HG02610 (cell line): Measurements from ENCODE around the gene VPS13D.
"Not testable (repeated sequence)": the region's sequence is repeated elsewhere in the genome, so short reads cannot be mapped to it uniquely, and the experiment has no call there.

Experiments used
- ATAC-seq: cut with Tn5 transposase; IDR thresholded peaks from one replicate; pipeline ENCODE4 v1.9.1; 2021; ENCODE audit warnings: mild to moderate bottlenecking, moderate library complexity; ENCODE audit not compliant: unreplicated experiment

VPS13D gene

DNA sequence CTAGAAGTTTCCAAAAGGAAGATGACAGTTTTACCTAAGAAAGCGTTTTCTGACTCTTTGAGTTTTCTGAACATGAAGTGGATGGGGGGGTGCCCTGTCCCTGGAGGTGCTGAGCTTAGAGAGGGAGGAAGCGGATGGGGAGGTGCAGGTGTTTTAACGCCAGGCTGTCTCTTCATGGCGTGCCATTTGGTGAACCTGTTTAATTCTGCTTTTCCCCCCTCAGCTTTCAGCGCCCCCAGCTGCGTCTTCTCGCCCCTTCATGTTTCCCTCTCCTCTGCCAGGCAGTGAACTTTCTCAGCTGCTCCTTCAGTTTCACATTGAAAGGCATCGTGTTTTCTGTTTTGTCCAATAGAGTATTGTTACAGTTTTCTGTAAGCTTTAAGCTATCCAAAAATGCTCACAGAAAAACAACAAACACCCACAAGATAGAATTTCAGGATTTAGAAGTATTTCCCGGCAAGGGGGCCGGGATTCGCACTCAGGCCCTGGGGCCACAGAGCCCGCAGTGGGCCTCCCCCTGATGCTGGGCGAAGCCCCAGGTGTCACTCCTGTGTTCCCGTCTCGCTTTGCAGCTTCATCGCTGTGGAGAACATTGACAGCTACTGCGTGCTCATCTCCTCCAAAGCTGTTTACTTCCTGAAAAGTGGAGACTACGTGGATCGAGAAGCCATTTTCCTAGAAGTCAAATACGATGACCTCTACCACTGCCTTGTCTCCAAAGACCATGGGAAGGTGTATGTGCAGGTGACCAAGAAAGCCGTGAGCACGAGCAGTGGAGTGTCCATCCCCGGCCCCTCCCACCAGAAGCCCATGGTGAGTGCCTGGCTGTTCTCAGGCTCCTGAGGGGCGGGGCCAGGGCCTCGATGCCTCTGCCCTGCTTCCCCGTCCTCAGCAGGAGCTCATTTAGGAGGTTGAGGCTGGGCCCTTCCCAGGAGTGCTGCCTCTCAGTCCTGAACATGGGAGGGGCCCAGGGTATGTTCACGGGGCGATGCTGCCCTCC lies 276.8 kb downstream of the VPS13D start:
- no peak for ATAC-seq

DNA sequence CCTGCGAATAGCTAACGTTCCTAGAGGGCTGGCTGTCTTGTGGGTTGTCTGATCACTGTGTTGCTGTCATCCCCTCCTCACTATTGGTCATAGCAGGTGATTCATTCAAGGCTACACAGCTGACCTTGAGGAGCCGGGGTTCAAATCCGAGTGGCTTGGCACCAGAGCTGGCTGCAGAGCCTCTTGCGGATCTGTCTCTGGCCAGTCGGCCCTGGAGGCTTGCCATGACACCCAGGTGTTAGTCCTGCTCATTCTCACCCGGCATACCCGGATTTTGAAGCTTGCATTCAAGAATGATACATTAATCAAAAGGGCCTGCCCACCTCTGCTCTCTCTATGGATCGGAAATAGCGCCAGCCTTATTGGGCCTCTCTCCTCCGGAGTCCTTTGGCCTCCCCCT lies 277.8 kb downstream of the VPS13D start:
- no peak for ATAC-seq

GRCh38 chr1:12508849-12509248 lies 279.0 kb downstream of the VPS13D start:
- ATAC-seq: no peak

DNA sequence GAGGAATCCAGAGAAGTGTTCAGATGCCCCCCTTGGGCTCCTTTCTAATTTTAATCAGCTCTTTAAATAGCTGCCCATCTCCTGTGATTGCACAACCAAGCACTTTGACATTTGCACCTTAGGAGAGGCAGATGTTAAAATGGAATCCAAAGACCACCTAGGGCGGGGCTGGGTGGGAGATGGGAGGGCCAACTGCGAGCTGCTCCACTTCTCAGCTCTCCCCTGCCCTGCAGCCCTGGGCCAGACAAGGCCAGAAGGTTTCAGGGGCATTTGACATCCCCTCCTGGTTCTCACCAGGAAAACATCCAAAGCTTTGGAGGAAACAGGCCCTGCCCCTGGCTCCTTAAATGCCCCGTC lies 281.3 kb downstream of the VPS13D start:
- no peak for ATAC-seq

- ATAC-seq: no peak
These were observed 282.0 kb downstream of the VPS13D start for GRCh38 chr1:12511516-12512468.

DNA sequence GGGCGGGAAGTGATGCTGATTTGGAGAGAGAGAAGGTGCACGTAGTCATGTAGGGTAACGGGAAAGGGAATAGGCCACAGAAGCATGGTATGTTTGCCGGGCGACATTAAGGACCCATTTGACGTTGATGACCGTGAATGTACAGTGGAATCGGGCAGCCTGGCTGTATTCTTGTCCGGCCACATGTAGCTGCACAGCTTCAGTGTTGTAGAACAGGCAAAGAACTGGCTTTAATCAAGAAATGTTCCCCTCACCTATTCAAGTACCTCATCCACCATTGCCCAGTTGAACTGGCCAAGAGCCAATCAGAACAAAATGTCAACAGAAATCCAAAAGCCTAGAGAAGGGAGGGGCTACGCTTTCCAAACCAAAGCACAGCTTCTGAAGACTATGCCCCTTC lies 283.4 kb downstream of the VPS13D start:
- ATAC-seq: no peak

DNA sequence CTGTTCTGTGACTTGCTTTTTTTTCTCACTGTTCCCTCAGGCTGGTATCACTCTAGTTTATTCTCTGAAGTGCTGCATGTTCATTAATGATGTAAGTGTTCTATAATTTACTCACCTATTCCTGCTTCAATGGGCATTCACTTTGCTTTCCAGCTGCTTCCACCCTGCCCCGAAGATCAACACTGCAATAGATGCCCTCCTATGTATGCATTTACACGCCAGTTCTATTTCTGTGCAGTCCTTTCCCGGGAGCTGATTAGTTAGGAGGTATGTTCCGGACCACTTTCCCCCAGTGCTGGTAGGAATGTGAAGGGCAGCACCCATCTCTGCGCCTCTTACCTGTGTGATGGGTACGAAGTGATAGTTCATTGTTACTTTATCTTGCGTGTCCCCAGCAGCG lies 284.8 kb downstream of the VPS13D start:
- ATAC-seq: no peak

GRCh38 chr1:12515234-12515633 lies 285.4 kb downstream of the VPS13D start:
- no peak for ATAC-seq

- no peak for ATAC-seq
These were observed 286.9 kb downstream of the VPS13D start for GRCh38 chr1:12516741-12517140.

DNA sequence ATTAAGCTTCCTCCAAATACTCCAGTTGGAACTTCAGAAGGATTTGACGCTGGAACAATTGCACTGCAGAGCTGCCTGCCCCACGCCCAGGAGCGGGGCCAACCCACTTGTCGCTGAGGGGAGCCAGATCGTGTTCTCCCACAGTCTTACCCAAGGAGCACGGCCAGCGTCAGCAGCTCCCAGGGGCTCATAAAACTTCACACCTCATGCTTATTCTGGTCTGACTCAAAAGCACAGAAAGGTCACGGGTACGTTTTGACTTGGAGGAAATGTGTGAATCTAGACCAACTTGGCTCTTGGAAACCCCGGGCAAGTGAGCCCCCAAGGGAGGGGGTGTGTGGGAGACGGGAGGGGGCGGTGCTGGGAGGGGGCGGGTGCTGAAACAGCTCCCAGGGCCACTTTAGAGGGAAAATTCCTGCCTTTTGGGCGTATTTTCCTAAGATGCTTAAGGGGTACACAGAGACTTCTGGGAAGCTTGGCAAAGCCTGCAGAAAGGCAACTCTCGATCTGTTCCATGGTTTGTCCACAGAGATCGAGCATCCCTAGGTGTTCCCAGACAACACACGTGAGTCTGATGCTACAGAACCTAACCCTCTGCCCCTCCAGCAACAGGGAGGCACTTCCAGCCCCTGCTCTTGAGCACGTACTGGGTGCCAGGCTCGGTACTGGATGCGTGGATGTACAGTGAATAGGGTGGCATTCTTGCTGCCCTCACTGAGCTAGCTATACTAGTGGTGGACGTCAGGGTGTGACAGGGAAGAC lies 289.3 kb downstream of the VPS13D start:
- ATAC-seq: no peak

DNA sequence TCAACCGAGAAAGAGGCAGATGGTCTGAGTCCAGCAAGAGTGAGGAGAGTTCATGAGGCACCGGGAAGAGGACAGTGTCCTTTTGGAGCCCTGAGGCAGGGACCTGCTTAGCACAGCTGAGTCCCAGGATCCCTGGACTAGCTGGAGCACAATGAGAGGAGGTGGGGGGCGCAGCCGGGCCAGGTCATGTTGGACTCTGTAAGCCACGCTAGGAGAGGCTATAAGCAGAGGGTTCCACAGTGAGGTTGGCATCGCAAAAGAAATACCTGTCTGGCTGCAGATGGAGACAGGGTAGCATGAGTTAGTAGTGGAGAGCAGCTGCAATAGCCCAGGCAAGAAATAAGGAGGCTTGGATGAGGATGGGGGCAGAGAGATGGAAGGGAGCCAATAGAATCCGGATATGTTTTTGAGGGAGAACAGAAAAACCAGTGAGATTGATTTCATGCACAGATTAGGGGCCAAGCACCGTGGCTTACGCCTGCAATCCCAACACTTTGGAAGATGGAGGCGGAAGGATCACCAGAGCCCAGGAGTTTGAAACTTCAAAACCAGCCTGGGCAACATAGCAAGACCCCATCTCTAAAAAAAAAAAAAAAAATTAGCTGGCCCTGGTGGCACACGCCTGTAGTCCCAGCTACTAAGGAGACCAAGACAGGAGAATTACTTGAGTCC lies 290.0 kb downstream of the VPS13D start:
- no peak for ATAC-seq

DNA sequence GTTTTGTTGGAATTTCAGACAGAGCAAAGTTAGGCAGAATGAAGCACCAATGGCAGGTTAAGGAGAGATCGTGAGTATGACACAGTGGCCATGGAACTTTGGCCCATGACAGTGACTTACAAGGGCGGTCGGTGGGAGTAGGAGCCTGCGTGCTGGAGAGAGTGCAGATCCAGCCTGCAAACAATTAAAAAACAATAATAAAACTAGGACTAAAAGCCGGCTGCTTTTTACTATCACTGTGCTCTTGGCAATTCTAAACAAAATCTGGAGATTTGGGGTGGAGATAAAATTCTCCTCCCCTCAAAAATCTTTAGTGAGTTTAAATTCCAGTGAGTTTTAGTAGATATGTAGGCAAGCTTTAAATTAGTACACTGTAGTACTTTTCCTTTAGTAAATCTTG lies 291.3 kb downstream of the VPS13D start:
- no peak for ATAC-seq

DNA sequence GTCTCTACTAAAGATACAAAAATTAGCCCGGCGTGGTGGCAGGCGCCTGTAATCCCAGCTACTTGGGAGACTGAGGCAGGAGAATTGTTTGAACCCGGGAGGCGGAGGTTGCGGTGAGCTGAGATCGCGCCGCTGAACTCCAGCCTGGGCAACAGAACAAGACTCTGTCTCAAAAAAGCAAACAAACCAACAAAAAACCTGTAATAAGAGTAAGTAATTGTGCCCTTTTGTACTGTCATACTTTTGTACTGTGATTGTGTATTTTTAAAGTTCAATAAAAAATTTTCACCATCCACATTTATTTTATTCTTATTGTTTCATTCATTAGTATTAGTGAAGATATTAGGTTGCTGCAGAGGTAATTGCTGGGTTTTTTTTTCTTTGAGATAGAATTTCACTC lies 292.9 kb downstream of the VPS13D start:
- ATAC-seq: not testable (repeated sequence)

- ATAC-seq: no peak
These were observed 294.4 kb downstream of the VPS13D start for GRCh38 chr1:12524266-12524665.

- ATAC-seq: no peak
These were observed 295.7 kb downstream of the VPS13D start for GRCh38 chr1:12525311-12526181.

- no peak for ATAC-seq
These were observed 297.7 kb downstream of the VPS13D start for GRCh38 chr1:12527564-12527963.

- ATAC-seq: no peak
These were observed 298.4 kb downstream of the VPS13D start for GRCh38 chr1:12528021-12528852.

DNA sequence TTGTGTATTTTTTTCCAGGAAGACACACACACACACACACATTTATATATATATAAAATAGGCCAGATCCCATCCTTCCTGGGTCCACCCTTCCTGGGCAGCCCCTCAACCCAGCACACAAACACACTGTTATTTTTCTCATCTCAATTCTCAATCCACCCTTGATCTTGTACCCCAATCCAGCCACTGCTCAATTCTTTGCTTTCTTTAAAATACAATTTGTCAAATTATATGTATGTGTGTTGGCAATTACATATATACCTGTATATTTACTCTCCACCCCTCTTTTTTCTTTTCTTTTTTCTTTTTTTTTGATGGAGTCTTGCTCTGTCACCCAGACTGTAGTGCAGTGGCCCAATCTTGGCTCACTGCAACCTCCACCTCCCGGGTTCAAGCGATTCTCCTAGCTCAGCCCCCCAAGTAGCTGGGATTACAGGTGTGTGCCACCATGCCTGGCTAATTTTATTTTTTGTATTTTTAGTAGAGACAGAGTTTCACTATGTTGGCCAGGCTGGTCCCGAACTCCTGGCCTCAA lies 299.9 kb downstream of the VPS13D start:
- no peak for ATAC-seq
